Sigmoid colon (tissue), 7 donors: ENCODE data around the gene CMTR1. TPM values are rescaled to one million over a fixed set of nuclear protein-coding genes. Genes with fewer than 3 reads are reported as not detected.

Experiments used
- DNase-seq: peaks from one replicate; pipeline ENCODE4 v3.0.0-alpha.2; 2019
- H3K27ac ChIP-seq, 4 donors: fragments of 200-600 bp; sonication (generic); one replicate each; pipeline ENCODE4 v1.5.1; 2016 to 2019; ENCODE audit warnings: mild to moderate bottlenecking in 1 of 4
- H3K27me3 ChIP-seq, 3 donors: fragments of 200-600 bp; sonication (generic); one replicate each; pipeline ENCODE4 v1.5.1; 2019; ENCODE audit warnings: mild to moderate bottlenecking in 1 of 3
- H3K36me3 ChIP-seq, 4 donors: fragments of 200-600 bp; sonication (generic); one replicate each; pipeline ENCODE4 v1.5.1; 2016 to 2019
- H3K4me1 ChIP-seq, 4 donors: fragments of 200-600 bp; sonication (generic); one replicate each; pipeline ENCODE4 v1.5.1; 2017 to 2019
- H3K4me3 ChIP-seq, 4 donors: fragments of 200-600 bp; sonication (generic); one replicate each; pipeline ENCODE4 v1.5.1; 2017 to 2019; ENCODE audit warnings: mild to moderate bottlenecking in 2 of 4, moderate library complexity in 1 of 4
- H3K9me3 ChIP-seq, 4 donors: fragments of 200-600 bp in 3 of 4; sonication (generic) in 3 of 4; one replicate each; pipeline versions ENCODE4 v1.5.1 to v1.6.1; 2013 to 2019
- CTCF ChIP-seq, 4 experiments: fragments of 450-650 bp in 3 of 4; fragments of 200-600 bp in 1 of 4; IDR thresholded peaks; one replicate each; pipeline ENCODE4 v1.5.1; 2016 to 2019; ENCODE audit warnings: antibody characterized with exemption in 4 of 4, mild to moderate bottlenecking in 3 of 4, moderate library complexity in 2 of 4
- EP300 ChIP-seq, 4 donors: sonication (generic); formaldehyde crosslinking; IDR thresholded peaks; one replicate each; pipeline ENCODE4 v1.6.1; 2017; ENCODE audit warnings: antibody characterized with exemption in 4 of 4
- POLR2A ChIP-seq, 2 donors: fragments of 450-650 bp; IDR thresholded peaks; one replicate each; pipeline ENCODE4 v1.6.1; 2016; ENCODE audit warnings: antibody characterized with exemption in 2 of 2, mild to moderate bottlenecking in 2 of 2, moderate library complexity in 2 of 2
- POLR2AphosphoS5 ChIP-seq, 4 donors: sonication (generic); formaldehyde crosslinking; IDR thresholded peaks; one replicate each; pipeline ENCODE4 v1.6.1; 2017; ENCODE audit warnings: antibody characterized with exemption in 4 of 4
- WGBS, 2 donors: extraction: QIAGEN DNeasy Blood & Tissue Kit; methylation state at CpG; one replicate each; pipeline ENCODE4 v1.1.7; 2013; 5-methylcytosine and 5-hydroxymethylcytosine counted together
- intact Hi-C: fragments of 100-400 bp; cut with DNase I; formaldehyde crosslinking; loops from one replicate; pipeline ENCODE4 v1.15.1; 2023
- polyA plus RNA-seq, 3 donors: library from polyadenylated mRNA; stranded (reverse); fragments of 200-250 nt; gene quantifications; one replicate each; pipeline ENCODE4 v1.2.3, GENCODE V29; 2013
- total RNA-seq, 4 donors: library from RNA; depleted of rRNA; stranded (reverse); fragments of >200 nt; gene quantifications; one replicate each; pipeline ENCODE4 v1.1.0, GENCODE V29; 2016
- donor health status: healthy with polysubstance abuse.
- donor health status: Bipolar disorder and iron deficiency.
- donor health status: healthy.

Gene CMTR1
- total and polyA plus RNA-seq, 7 donors = 4.2 to 33.5 (median 30.8) TPM

GRCh38 chr6:37429352-37429750 lies 3.7 kb upstream of the CMTR1 start:
- Histone ChIP-seq H3K4me1 (peaks cover 0 to 14% (median 13%) of the 10 kb centered on the region in 4 donors), H3K27ac (no peak overlapping the region), H3K27me3 (no peaks in the 10 kb centered on the region), H3K9me3 (no peaks in the 10 kb centered on the region), H3K4me3 (no peak overlapping the region), H3K36me3 (no peaks in the 10 kb centered on the region)
- no peak for DNase-seq
- 72 to 81% methylated on average over 2 of the region's 2 CpGs for WGBS, 2 donors
- intact Hi-C loops = no loop called here
- TF ChIP-seq POLR2A (IDR thresholded peaks at IDR 0.05) = no peak

- Histone ChIP-seq H3K9me3 (no peaks in the 10 kb centered on the region), H3K27me3 (no peaks in the 10 kb centered on the region), H3K27ac (peak overlapping the region; percentile 90 to 96 (median 94)), H3K4me1 (peaks cover 0 to 26% (median 24%) of the 10 kb centered on the region in 4 donors), H3K36me3 (peaks cover 0 to 21% (median 7%) of the 10 kb centered on the region in 4 donors), H3K4me3 (peak overlapping the region; percentile 81 to 97 (median 95))
- intact Hi-C loops = loop anchor here (2.0 kb wide), 1 partner anchor 66 kb away; the partner anchor contains the start of gene CCDC167
- no peak for DNase-seq
- TF ChIP-seq POLR2A (IDR thresholded peaks at IDR 0.05) = no peak
- TF ChIP-seq POLR2AphosphoS5 (IDR thresholded peaks at IDR 0.05) = no peak
- TF ChIP-seq CTCF (IDR thresholded peaks at IDR 0.05) = no peak
- no peak for TF ChIP-seq EP300 (IDR thresholded peaks at IDR 0.05)
- 9 to 12% methylated on average over 7 of the region's 7 CpGs for WGBS, 2 donors
These were observed 468 bp upstream of the CMTR1 start for GRCh38 chr6:37432590-37432915.

DNA sequence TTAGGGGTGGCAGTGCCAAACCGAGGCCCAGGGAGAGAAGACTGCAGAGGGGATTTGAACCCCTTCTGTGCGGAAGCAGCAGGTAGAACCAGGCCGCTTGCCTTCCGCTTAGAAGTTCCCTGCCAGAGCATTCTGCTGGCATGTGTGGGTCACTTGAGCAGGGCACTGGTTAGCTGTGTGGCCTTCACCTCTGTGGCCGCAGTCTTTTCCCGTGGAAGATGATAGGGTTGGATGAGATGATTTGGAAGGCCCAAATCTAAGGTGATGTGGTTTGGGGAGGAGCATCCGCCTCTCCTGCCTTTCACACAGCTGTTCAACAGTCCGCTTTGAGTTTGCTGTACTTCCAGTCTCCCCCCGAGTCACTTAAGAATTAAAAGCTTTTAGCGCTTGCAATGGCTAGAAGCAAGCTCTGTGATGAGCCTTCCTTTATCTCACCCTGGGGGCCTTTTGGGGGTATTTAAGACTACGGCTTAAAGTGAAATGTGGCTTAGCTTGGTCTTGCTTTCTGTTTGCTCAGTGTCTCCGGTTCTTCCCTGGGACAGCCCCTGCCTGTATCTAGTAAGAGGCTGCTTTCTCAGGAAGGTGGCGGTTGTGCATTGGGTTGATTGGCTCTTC lies 743 bp downstream of the CMTR1 start:
- Histone ChIP-seq H3K36me3 (peaks cover 0 to 34% (median 11%) of the 10 kb centered on the region in 4 donors), H3K9me3 (no peaks in the 10 kb centered on the region), H3K27me3 (no peaks in the 10 kb centered on the region), H3K27ac (peak overlapping the region; percentile 90 to 96 (median 94)), H3K4me1 (peaks cover 0 to 26% (median 24%) of the 10 kb centered on the region in 4 donors), H3K4me3 (peak overlapping the region; percentile 81 to 97 (median 95))
- 7 to 8% methylated on average over 13 of the region's 13 CpGs for WGBS, 2 donors
- no peak for TF ChIP-seq CTCF (IDR thresholded peaks at IDR 0.05)
- TF ChIP-seq EP300 (IDR thresholded peaks at IDR 0.05) = no peak
- no peak for TF ChIP-seq POLR2AphosphoS5 (IDR thresholded peaks at IDR 0.05)
- TF ChIP-seq POLR2A (IDR thresholded peaks at IDR 0.05) = no peak
- intact Hi-C loops = loop anchor here (2.0 kb wide), 1 partner anchor 65 kb away; the partner anchor contains the start of gene CCDC167
- no peak for DNase-seq

- no peaks in the 10 kb centered on the region for H3K27me3 ChIP-seq
- H3K4me3 ChIP-seq = no peak overlapping the region
- DNase-seq = no peak
- TF ChIP-seq POLR2A (IDR thresholded peaks at IDR 0.05) (no peak), CTCF (IDR thresholded peaks at IDR 0.05) (no peak), EP300 (IDR thresholded peaks at IDR 0.05) (no peak), POLR2AphosphoS5 (IDR thresholded peaks at IDR 0.05) (no peak)
- 87% methylated on average over 4 of the region's 4 CpGs for WGBS, 2 donors
- H3K36me3 ChIP-seq = peaks cover 0 to 48% (median 11%) of the 10 kb centered on the region in 4 donors
- H3K4me1 ChIP-seq = peaks cover 0 to 26% (median 24%) of the 10 kb centered on the region in 4 donors
- no peaks in the 10 kb centered on the region for H3K9me3 ChIP-seq
- H3K27ac ChIP-seq = no peak overlapping the region
- intact Hi-C loops = no loop called here
These were observed 2.4 kb downstream of the CMTR1 start for GRCh38 chr6:37435373-37435772.

- Histone ChIP-seq H3K27me3 (no peaks in the 10 kb centered on the region), H3K4me3 (no peak overlapping the region), H3K27ac (no peak overlapping the region), H3K4me1 (peaks cover 0 to 26% (median 24%) of the 10 kb centered on the region in 4 donors), H3K9me3 (no peaks in the 10 kb centered on the region), H3K36me3 (peaks cover 0 to 53% (median 11%) of the 10 kb centered on the region in 4 donors)
- WGBS, 2 donors = 89 to 93% methylated on average over 5 of the region's 5 CpGs
- no peak for DNase-seq
- TF ChIP-seq POLR2A (IDR thresholded peaks at IDR 0.05) (no peak), POLR2AphosphoS5 (IDR thresholded peaks at IDR 0.05) (no peak), CTCF (IDR thresholded peaks at IDR 0.05) (no peak), EP300 (IDR thresholded peaks at IDR 0.05) (no peak)
- intact Hi-C loops = no loop called here
These were observed 2.8 kb downstream of the CMTR1 start for GRCh38 chr6:37435816-37436215.
